Epithelial cell of esophagus (primary cell): ENCODE results near the gene BRDT.
A peak's percentile ranks its signal among the peaks of the same experiment; 100 is the strongest.

ENCODE experiments used
- DNase-seq: peaks from one replicate; pipeline ENCODE4 v3.0.0; 2010; ENCODE audit warnings: low read depth
- H3K4me3 ChIP-seq: 2 replicates; pipeline ENCODE4 v1.5.1; 2011; ENCODE audit warnings: mild to moderate bottlenecking, low read length, control low read depth
- TF ChIP-seq, protein P1 (sequence below): IDR thresholded peaks from 2 replicates; pipeline ENCODE4 v1.5.1; 2011; ENCODE audit warnings: low read depth, mild to moderate bottlenecking, low read length, control low read depth, inconsistent platforms; ENCODE audit not compliant: insufficient read depth; ENCODE audit errors: missing control alignments

Gene BRDT

DNA sequence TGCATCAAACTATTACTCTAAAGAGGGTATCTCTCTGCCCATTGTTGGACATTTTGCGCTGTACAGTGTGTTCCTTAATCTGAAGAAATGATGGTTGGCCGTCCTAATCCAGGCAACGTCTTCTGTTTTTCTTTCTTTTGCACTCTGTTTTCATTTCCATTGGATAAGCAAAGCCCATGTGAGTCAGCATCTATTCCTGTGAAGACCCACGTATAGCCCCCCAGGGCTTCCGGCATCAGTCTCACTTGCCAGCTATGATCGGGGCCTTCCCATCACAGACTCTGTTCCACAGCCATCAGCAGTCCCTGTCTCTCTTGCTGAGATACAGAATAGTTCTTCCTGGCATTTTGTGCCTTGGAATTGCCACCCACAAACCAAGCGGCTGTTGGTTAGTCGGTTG is 29.2 kb upstream of the BRDT start:
- no peak overlapping the region for H3K4me3 ChIP-seq
- TF ChIP-seq, protein P1, sequence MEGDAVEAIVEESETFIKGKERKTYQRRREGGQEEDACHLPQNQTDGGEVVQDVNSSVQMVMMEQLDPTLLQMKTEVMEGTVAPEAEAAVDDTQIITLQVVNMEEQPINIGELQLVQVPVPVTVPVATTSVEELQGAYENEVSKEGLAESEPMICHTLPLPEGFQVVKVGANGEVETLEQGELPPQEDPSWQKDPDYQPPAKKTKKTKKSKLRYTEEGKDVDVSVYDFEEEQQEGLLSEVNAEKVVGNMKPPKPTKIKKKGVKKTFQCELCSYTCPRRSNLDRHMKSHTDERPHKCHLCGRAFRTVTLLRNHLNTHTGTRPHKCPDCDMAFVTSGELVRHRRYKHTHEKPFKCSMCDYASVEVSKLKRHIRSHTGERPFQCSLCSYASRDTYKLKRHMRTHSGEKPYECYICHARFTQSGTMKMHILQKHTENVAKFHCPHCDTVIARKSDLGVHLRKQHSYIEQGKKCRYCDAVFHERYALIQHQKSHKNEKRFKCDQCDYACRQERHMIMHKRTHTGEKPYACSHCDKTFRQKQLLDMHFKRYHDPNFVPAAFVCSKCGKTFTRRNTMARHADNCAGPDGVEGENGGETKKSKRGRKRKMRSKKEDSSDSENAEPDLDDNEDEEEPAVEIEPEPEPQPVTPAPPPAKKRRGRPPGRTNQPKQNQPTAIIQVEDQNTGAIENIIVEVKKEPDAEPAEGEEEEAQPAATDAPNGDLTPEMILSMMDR, result no peak
- no peak for DNase-seq

DNA sequence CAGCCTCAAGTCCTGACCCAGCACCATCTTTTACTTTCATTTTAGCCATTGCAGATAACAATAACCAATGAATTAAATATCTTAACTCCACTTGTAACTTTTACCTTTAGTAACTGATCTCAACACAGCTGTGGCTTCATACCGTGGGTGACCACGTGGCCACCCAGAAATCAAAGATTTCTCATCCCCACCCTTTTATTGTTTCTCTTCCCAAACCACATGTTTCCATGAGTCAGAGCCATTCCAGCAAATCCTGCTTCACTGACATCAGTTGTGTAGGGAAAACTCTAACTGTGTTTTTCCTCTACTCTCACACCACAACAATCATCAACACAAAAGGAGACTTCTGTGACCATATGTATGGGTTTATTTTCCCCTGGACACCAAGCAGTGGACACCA is 25.1 kb upstream of the BRDT start:
- TF ChIP-seq, protein P1, result no peak
- no peak overlapping the region for H3K4me3 ChIP-seq
- DNase-seq, result peak; percentile 62

DNA sequence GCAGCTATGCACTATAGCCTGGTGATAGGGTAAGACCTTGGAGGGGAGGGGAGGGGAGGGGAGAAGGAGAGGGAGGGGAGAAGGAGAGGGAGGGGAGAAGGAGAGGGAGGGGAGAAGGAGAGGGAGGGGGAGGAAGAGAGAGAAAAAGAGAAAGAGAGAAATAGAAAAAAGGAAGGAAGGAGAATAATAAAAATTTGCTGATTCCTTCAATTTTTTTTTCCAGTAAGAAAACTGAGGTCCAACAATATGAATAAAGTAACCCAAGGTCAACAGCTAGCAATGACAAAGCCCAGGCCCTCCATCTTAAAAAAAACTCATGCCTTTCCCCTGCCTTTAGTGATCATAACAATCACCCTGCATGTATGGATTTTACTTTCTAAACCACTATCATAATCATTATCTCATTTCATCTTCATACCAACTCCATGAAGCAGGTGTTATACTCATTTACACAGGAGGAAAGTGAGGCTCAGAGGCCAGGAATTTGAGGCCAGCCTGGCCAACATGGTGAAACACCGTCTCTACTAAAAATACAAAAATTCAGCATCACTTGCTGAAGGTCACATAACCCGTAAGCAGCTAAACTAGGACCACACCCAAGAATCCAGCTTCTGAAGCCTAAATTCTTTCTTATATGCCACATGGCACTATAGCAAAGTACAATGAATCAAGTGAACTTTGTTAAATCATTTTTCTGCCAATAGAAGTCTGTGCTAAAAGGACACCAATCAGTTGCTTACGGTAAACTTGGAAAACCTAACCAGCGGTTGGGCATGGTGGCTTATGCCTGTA is 23.4 kb upstream of the BRDT start:
- TF ChIP-seq, protein P1, result no peak
- H3K4me3 ChIP-seq, result no peak overlapping the region
- DNase-seq, result no peak

DNA sequence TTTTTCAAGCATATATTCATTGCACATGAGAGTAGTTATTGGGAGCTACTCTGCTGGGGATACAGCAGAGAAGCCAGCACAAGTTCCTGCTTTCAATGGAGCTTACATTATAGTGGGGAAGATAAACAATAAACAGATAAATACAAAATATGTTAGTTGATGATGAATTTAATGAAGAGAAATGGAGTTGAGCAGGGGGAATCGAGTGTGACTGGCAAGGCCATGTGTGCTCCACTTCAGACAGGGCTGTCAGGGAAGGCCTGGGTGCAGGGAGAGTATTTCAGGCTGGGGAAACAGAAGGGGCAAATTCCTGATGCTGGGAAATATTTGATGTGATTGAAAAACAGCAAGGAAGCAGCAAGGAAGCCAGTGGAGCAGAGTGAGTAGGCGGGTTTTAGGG is 21.2 kb upstream of the BRDT start:
- H3K4me3 ChIP-seq, result no peak overlapping the region
- TF ChIP-seq, protein P1, result no peak
- no peak for DNase-seq

DNA sequence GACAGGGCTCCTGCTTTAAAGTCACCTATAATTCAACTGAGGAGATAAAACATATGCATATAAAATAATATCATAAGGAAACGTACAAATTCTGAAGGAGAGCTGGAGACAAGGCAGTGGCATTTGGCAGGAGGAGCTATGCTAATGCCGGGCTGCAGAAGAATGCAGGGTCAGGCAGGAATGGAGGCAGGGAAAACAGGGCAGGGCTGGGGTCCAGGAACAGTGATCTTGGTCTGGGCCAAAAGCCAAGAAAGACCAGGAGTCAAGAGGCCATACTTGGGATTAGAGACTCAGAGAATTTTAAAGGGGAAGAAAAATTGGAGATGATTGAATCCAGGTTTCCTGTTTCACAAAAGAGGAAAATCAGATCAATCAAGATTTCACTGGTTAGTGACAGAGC is 20.0 kb upstream of the BRDT start:
- H3K4me3 ChIP-seq, result no peak overlapping the region
- TF ChIP-seq, protein P1, result no peak
- no peak for DNase-seq

DNA sequence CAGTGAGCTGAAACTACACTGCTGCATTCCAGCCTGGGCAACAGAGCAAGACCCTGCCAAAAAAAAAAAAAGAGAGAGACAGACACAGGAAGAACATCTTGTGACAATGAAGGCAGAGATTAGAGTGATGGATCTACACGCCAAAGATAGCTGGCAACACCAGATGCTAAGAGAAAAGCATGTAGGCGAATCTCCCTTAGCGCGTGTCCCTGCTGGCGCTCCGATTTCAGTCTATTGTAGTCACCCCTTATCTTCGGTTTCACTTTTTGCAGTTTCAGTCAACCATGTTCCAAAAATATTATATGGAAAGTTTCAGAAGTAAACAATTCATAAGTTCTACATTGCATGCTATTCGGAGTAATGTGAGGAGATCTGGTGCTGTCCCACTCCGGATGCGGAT is 11.6 kb upstream of the BRDT start:
- TF ChIP-seq, protein P1, result no peak
- H3K4me3 ChIP-seq, result no peak overlapping the region

DNA sequence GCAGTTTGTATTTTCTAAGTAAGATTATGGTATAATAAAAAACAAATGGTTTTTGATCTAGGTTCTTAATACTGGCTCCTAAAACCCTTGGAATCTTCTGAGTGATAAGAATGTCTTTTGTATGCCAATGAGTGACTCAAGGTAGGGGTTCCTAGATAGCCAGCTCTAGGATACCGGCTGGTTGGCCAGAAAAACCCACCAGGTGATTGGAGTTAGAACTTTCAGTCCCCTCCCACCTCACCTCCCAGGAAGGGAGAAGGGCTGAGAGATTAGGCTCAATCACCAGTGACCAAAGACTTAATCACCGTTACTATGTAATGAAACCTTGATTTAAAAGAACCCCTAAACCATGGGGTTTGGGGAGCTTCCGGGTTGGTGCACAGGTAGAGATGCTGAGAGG is 8.7 kb upstream of the BRDT start:
- no peak overlapping the region for H3K4me3 ChIP-seq
- no peak for DNase-seq
- TF ChIP-seq, protein P1, result no peak

More for the DNA sequence above, 11.6 kb upstream of the BRDT start:
- no peak for DNase-seq
